HG03571 (cell line): ENCODE results near the gene FGB.

ENCODE experiments used
- ATAC-seq: cut with Tn5 transposase; IDR thresholded peaks from one replicate; pipeline ENCODE4 v1.9.1; 2021; ENCODE audit not compliant: unreplicated experiment

The FGB gene

GRCh38 chr4:154618708-154619315 lies 56.0 kb downstream of the FGB start:
- ATAC-seq = peak; percentile 46

GRCh38 chr4:154620111-154620510 lies 57.3 kb downstream of the FGB start:
- ATAC-seq = no peak
